Daoy (cell line): ENCODE measurements around the gene CNTROB. TPM values are rescaled to one million over a fixed set of nuclear protein-coding genes. Genes with fewer than 3 reads are reported as not detected.

ENCODE experiments used
- DNase-seq: peaks from one replicate; pipeline ENCODE4 v3.0.0-alpha.2; 2015; ENCODE audit warnings: low read depth
- total RNA-seq: library from RNA; depleted of rRNA; stranded (reverse); fragments of >200 nt; shearing (Covaris generic); gene quantifications from 2 replicates; pipeline ENCODE4 v1.2.3, GENCODE V29; 2014; rRNA removed

The CNTROB gene, protein sequence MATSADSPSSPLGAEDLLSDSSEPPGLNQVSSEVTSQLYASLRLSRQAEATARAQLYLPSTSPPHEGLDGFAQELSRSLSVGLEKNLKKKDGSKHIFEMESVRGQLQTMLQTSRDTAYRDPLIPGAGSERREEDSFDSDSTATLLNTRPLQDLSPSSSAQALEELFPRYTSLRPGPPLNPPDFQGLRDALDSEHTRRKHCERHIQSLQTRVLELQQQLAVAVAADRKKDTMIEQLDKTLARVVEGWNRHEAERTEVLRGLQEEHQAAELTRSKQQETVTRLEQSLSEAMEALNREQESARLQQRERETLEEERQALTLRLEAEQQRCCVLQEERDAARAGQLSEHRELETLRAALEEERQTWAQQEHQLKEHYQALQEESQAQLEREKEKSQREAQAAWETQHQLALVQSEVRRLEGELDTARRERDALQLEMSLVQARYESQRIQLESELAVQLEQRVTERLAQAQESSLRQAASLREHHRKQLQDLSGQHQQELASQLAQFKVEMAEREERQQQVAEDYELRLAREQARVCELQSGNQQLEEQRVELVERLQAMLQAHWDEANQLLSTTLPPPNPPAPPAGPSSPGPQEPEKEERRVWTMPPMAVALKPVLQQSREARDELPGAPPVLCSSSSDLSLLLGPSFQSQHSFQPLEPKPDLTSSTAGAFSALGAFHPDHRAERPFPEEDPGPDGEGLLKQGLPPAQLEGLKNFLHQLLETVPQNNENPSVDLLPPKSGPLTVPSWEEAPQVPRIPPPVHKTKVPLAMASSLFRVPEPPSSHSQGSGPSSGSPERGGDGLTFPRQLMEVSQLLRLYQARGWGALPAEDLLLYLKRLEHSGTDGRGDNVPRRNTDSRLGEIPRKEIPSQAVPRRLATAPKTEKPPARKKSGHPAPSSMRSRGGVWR
- total RNA-seq = 14.9 and 22.0 TPM in 2 replicates

DNA sequence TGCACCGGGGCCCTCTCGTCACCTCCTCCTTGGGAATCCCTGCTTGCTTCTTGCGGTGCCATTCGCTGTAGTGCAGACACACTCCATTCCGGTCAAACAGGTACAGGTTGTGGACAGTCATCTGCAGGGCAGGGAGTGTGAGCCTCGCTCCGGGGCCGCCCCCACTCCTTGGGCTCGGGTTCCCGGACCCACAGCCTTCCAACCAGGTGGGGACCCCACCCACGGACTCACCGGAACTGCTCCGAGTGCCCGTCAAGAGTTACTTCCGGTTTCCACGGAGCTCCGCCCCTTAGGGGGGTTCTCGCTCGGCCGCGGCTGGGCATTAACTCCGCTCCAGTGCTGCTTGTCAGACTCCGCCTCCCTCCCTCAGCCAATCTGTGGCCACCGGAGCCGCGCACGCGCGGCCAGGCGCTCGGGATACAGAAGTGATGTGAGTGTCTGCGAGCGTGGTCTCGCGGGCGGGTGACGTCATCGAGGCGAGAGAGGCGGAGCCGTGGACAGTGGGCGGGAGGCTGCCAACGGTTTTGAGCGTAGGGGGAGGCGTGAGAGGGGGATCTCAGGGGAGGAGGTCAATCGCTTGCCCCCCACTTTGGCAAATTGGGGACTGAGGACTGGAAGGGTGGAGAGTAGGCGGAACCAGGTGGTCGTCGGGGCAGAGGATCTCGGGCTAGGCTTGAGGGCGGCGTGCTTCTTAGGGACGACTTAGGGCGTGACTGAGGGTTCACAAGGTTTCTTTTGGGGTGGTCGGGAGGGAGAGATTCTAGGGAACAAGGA is at the start of gene CNTROB, which contains the start of gene TRAPPC1:
CNTROB (plus strand) TSS at position 498 of the 774 bp plus-strand sequence. CDS start 874 bp downstream, outside the sequence.
TRAPPC1 (minus strand) TSS at position 238 of the 774 bp plus-strand sequence; CDS start at position 121, 117 bp downstream.
- DNase-seq = peak; percentile 98

- DNase-seq = no peak
Measured at GRCh38 chr17:7882629-7883028, 49.4 kb upstream of the CNTROB start.

DNA sequence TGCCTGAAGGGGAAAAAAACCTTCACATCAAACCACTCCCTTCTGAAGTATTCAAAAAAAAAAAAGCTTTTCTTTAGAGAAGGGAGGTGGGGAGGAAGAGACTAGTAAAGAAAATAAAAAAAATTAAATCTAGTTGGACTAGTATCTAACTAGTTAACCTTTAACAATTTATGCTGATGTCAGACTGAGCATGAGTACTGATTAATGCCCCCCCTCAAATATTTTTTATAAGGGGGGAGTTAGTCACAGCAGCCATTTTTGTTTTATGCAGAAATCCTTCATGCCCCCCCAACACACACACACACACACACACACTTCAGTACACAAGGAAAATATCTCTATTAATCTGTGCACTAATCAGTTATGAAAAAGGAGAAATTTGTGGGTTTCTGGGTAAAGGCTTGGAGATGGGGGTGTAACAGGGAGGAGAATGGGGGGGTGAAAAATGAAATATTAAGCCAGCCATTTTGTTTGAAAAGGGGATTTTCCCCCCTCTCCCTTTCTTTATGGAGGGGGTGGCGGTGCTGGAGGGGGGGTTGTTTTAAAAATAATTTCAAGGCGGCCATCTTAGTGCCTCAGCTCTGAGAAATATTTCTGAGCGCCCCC is 48.1 kb upstream of the CNTROB start:
- no peak for DNase-seq

DNA sequence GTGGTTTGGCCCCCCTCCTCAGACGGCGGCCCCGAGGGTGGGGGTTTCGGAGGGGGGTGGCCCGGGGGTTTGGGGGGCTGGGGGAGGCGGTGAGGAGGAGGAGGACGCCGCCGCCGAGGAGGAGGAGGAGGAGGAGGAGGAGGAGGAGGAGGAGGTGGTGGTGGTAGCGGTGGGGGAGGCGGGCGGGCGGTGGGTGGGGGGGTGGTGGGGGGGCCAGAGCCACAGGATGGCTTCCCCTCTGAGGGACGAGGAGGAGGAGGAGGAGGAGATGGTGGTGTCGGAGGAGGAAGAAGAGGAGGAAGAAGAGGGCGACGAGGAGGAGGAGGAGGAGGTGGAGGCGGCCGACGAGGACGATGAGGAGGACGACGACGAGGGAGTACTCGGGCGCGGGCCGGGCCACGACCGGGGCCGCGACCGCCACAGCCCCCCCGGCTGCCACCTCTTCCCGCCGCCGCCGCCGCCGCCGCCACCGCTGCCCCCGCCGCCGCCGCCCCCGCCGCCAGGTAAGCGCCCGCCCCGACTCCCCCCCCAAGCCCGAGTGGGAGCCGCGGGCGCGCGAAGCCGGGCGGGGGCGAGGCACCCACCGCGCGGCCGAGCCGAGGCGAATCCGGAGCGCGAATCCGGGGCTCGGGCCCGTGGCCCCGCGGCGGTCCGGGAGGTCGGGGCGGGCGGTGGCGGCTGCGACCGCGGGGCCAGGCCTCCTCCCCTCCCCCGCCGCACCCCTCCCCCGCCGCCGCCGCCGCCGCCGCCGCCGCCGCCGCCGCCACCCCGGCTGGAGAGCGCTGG is 47.2 kb upstream of the CNTROB start:
- peak; percentile 19 for DNase-seq

- peak; percentile 51 for DNase-seq
Measured at GRCh38 chr17:7885367-7886226, 46.4 kb upstream of the CNTROB start.

- peak; percentile 34 for DNase-seq
Measured at GRCh38 chr17:7886227-7887037, 45.6 kb upstream of the CNTROB start.

- DNase-seq = no peak
Measured at GRCh38 chr17:7887038-7887481, 44.9 kb upstream of the CNTROB start.

DNA sequence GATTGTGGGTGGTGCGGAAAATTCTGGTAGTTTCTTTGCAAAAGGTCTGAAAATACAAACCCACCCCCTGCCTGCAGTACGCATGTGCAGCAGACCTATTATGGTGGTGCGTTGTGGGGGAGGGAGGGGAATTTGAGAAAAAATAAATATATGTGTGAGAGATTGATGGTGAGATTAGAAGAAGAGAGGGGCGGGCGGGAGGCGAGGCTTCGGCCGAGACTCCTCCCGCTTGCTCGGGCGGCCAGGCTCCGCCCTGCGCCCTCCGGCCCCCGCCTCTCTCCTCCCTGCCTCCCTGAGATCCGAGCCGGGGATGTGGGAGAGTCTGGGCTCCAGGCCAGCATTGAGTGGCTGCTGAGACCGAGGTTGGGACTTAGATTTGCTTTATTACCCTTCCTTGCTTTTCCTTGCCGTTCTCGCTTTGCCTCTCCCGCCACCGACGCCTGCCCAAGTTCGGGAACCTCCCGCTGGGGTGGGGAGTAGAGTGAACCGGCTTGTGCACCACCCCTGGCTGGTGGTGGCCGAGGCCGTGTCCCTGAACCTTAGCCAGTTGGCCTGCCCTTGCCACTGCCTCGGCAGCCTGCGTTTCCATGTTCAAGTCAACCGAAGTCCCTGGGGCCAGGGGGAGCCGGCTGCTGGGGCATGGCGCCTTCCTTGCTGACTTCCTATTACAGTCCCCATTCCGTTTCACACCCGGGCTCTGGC is 44.4 kb upstream of the CNTROB start:
- peak; percentile 95 for DNase-seq

- no peak for DNase-seq
Measured at GRCh38 chr17:7888184-7888920, 43.7 kb upstream of the CNTROB start, which contains the start of gene CHD3. CHD3 (plus strand) TSS chr17:7888789; CDS start chr17:7889001, 212 bp downstream.

GRCh38 chr17:7889166-7889955 is 42.6 kb upstream of the CNTROB start:
- DNase-seq = peak; percentile 88

- DNase-seq = no peak
Measured at GRCh38 chr17:7893187-7893880, 38.7 kb upstream of the CNTROB start.

GRCh38 chr17:7894226-7894625 is 37.8 kb upstream of the CNTROB start:
- no peak for DNase-seq

GRCh38 chr17:7894866-7895265 is 37.1 kb upstream of the CNTROB start:
- DNase-seq = no peak

DNA sequence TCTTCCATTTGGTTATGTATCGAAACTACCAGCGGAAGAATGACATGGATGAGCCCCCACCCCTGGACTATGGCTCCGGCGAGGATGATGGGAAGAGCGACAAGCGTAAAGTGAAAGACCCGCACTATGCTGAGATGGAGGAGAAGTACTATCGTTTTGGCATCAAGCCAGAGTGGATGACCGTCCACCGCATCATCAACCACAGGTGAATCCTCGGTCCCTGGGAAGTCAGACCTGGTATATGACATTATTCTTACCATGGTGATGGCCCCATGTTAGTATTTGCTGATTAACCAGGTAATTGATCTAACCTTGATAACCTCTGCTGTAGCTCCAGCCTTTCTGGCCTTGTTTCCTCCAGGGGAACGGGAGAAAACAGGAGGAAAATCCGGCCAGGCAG is 34.9 kb upstream of the CNTROB start:
- no peak for DNase-seq

DNA sequence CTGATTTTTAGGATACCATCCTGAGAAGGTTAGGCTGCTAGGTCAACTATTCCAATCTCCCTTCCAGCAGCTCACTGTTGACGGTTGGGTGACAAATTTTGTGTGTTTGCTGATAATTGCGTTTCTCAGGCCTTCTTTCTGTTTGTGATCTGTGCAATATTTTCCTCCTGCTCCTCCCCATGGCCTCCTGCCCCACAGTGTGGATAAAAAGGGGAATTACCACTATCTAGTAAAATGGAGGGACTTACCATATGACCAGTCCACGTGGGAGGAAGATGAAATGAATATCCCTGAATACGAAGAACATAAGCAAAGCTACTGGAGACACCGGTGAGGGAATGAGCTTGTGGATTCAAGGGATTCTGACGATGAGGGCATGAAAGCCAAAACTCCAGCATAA is 34.2 kb upstream of the CNTROB start:
- DNase-seq = peak; percentile 27
